HG02840 (cell line): ENCODE measurements around the gene GAPVD1.
"Not testable (repeated sequence)": the region's sequence is repeated elsewhere in the genome, so short reads cannot be mapped to it uniquely, and the experiment has no call there.

ENCODE experiments used
- ATAC-seq: cut with Tn5 transposase; IDR thresholded peaks from one replicate; pipeline ENCODE4 v1.9.1; 2021; ENCODE audit warnings: mild to moderate bottlenecking, moderate library complexity, moderate number of reproducible peaks; ENCODE audit not compliant: unreplicated experiment, low FRiP score

Gene GAPVD1

GRCh38 chr9:125243792-125244260, 17.8 kb upstream of the GAPVD1 start:
- no peak for ATAC-seq

GRCh38 chr9:125246261-125246667, 15.4 kb upstream of the GAPVD1 start:
- no peak for ATAC-seq

- ATAC-seq = no peak
These were observed 7.4 kb upstream of the GAPVD1 start for GRCh38 chr9:125254231-125254630.

- ATAC-seq = no peak
These were observed 5.7 kb upstream of the GAPVD1 start for GRCh38 chr9:125255781-125256391.

GRCh38 chr9:125258160-125258785, 3.4 kb upstream of the GAPVD1 start:
- no peak for ATAC-seq

GRCh38 chr9:125258832-125259534, 2.6 kb upstream of the GAPVD1 start:
- no peak for ATAC-seq

- no peak for ATAC-seq
These were observed 1.1 kb upstream of the GAPVD1 start for GRCh38 chr9:125260561-125260960.

GRCh38 chr9:125262294-125262991, 817 bp downstream of the GAPVD1 start:
- no peak for ATAC-seq

GRCh38 chr9:125264068-125264467, 2.4 kb downstream of the GAPVD1 start:
- not testable (repeated sequence) for ATAC-seq

- no peak for ATAC-seq
These were observed 6.9 kb downstream of the GAPVD1 start for GRCh38 chr9:125268394-125269013.

GRCh38 chr9:125269014-125269397, 7.4 kb downstream of the GAPVD1 start:
- no peak for ATAC-seq

GRCh38 chr9:125271081-125271480, 9.5 kb downstream of the GAPVD1 start:
- ATAC-seq = no peak

- ATAC-seq = no peak
These were observed 11.1 kb downstream of the GAPVD1 start for GRCh38 chr9:125272697-125273096.

- ATAC-seq = no peak
These were observed 15.1 kb downstream of the GAPVD1 start for GRCh38 chr9:125276771-125277170.

- ATAC-seq = no peak
These were observed 15.8 kb downstream of the GAPVD1 start for GRCh38 chr9:125277411-125277810.

GRCh38 chr9:125280945-125281344, 19.3 kb downstream of the GAPVD1 start:
- no peak for ATAC-seq

GRCh38 chr9:125284855-125285254, 23.2 kb downstream of the GAPVD1 start:
- ATAC-seq = no peak

GRCh38 chr9:125286935-125287433, 25.4 kb downstream of the GAPVD1 start:
- not testable (repeated sequence) for ATAC-seq

- no peak for ATAC-seq
These were observed 31.5 kb downstream of the GAPVD1 start for GRCh38 chr9:125293134-125293533.

- no peak for ATAC-seq
These were observed 34.0 kb downstream of the GAPVD1 start for GRCh38 chr9:125295657-125296056.
